MG63 (cell line): ENCODE results near the gene PTGDS. TPM values are rescaled to one million over a fixed set of nuclear protein-coding genes. Genes with fewer than 3 reads are reported as not detected.

Experiments
- DNase-seq: peaks from one replicate; pipeline ENCODE4 v3.0.0-alpha.2; 2020
- H3K27me3 ChIP-seq: fragments of 250-450 bp; sonication (Bioruptor Pico); 2 replicates; pipeline ENCODE4 v1.5.1; 2020; ENCODE audit warnings: mild to moderate bottlenecking, moderate library complexity
- H3K36me3 ChIP-seq: fragments of 250-450 bp; sonication (Bioruptor Pico); 2 replicates; pipeline ENCODE4 v1.5.1; 2020; ENCODE audit warnings: mild to moderate bottlenecking, moderate library complexity
- H3K4me3 ChIP-seq: fragments of 250-450 bp; sonication (Bioruptor Pico); 2 replicates; pipeline ENCODE4 v1.5.1; 2020; ENCODE audit warnings: mild to moderate bottlenecking, moderate library complexity
- H3K9me3 ChIP-seq: fragments of 250-450 bp; sonication (Bioruptor Pico); 2 replicates; pipeline ENCODE4 v1.5.1; 2020; ENCODE audit warnings: mild to moderate bottlenecking, moderate library complexity
- total RNA-seq: library from RNA; depleted of rRNA; stranded (reverse); fragments of >200 nt; shearing (Covaris generic); gene quantifications from 2 replicates; pipeline ENCODE4 v1.2.3, GENCODE V29; 2014; ENCODE audit warnings: low replicate concordance

Gene PTGDS
- total RNA-seq, 1 experiment from 2014 or later = not detected

DNA sequence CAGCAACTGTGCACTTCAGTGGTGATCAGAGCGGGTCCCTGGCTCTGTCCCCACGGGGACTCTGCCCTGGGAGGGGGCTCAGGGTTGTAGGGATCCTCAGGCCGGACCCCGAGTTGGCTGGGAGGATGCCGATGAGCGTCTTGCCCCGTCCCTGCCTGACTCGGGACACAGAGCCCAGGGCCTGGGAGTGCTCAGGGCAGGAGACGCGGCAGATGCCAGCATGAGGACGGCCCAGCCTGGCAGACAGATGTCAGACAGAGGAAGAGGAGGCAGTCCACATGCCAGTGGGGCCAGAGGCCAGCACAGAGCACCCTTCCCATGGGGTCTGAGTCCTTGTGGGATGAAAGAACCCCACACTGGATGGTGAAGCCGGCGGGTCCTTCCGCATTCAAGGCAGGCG is 14.0 kb upstream of the PTGDS start:
- no peak for DNase-seq
- Histone ChIP-seq H3K9me3 (no peaks in the 10 kb centered on the region), H3K4me3 (no peak overlapping the region), H3K36me3 (no peaks in the 10 kb centered on the region), H3K27me3 (no peaks in the 10 kb centered on the region)

DNA sequence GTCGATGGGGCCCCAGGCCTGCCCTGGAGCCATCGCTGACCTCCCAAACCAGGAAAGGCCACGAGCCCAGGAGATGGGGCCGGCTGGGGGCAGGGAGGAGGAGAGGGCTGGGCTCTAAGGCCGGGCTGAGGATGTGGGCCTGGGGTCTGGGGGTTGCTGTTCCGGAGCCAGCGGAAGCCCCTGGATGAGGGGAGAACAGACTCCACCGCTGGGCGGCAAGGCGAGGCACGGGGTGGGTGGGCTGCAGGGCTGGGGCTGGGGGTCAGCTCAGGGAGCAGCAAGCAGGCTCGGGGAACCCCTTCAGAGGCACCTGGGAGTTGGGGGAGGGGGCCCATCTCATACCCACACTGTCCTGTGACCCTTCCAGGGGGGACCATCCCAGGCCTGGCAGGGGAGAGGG is 13.6 kb upstream of the PTGDS start:
- Histone ChIP-seq H3K36me3 (no peaks in the 10 kb centered on the region), H3K4me3 (no peak overlapping the region), H3K27me3 (no peaks in the 10 kb centered on the region), H3K9me3 (no peaks in the 10 kb centered on the region)
- no peak for DNase-seq

DNA sequence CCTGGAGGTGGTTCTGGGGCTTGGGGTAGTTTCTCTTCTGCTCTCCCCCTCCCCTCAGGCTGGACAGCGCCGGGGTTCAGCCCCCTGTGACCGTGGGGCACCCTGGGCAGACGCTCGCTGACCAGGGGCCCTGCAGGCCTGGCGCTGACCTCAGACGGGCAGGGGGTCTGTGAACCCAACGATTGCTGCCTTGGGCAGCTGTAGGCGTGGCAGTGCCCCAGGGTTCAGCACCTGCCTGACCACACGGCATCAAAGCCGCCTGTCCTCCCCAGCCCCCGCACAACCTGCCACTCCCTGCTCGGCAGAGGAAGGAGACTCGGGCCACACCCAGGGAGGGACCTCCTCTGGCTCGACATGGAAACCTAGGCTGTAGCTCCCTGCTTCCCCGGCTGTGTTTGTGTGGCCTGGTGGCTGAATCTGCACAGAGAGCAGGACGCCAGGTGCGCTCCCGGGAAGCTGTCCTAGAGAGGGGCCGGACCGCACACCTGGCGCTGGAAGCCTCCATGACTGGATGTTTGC is 13.1 kb upstream of the PTGDS start:
- Histone ChIP-seq H3K27me3 (no peaks in the 10 kb centered on the region), H3K4me3 (no peak overlapping the region), H3K36me3 (no peaks in the 10 kb centered on the region), H3K9me3 (no peaks in the 10 kb centered on the region)
- DNase-seq = no peak

DNA sequence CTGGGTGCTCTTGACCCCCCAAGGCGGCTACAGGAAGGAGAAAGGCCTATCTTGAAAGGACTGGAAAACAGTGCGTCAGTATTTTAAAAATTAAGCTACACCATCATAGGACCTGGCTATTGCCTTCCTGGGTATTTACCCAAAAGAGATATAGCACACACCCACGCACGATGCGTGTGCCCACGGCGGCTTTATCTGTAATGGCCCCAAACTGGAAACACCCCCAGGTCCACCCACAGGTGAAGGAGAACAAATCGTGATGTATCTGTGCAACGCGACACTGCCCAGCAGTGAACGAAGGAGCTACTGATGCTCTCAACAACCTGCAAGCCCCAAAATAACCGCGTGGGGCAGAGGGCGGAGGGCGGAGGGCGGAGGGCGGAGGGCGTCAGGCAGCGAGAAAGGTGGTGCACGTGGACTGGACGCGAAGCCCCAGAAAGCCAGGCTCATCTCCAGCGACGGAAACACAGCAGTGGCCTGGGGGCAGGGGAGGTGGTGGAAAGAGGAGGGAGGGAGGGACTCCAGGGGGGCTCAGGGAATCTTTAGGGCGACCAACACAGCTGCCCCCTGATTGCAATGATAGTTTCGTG is 12.4 kb upstream of the PTGDS start:
- Histone ChIP-seq H3K4me3 (no peak overlapping the region), H3K36me3 (no peaks in the 10 kb centered on the region), H3K27me3 (no peaks in the 10 kb centered on the region), H3K9me3 (no peaks in the 10 kb centered on the region)
- no peak for DNase-seq

DNA sequence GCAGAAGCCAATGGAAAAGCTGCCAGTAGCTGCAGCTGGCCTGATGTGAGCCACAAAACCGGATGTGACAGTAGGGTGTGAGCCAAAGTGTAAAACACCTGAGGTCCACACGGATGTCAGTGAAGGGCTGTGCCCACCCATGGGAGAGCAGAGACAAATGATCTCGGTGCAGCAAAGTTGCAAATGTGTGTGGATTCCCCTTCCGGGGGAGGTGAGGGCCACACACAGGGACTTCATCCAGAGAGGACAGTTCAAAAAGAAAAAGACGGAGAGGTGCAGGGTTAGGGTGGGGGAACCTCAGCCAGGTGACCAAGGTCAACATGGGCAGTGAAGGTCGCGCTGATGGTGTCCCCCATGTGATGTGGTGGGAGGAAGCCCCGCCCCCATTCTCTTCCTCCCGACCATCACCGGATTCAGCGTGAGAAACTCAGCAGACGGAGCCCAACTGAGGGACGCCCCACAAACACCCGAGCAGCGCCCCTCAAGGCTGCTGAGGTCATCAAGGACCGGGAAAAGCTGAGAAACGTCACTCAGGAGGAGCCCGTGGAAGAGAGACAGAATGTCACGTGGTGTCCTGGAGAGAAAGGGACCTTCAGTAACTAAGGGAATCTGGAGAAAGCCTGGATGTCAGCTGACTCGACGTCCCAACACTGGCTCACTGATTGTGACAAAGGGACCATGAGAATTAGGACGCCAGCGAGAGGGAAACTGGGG is 11.4 kb upstream of the PTGDS start:
- DNase-seq = no peak
- no peaks in the 10 kb centered on the region for H3K27me3 ChIP-seq
- H3K9me3 ChIP-seq = no peaks in the 10 kb centered on the region
- H3K36me3 ChIP-seq = no peaks in the 10 kb centered on the region
- H3K4me3 ChIP-seq = no peak overlapping the region

DNA sequence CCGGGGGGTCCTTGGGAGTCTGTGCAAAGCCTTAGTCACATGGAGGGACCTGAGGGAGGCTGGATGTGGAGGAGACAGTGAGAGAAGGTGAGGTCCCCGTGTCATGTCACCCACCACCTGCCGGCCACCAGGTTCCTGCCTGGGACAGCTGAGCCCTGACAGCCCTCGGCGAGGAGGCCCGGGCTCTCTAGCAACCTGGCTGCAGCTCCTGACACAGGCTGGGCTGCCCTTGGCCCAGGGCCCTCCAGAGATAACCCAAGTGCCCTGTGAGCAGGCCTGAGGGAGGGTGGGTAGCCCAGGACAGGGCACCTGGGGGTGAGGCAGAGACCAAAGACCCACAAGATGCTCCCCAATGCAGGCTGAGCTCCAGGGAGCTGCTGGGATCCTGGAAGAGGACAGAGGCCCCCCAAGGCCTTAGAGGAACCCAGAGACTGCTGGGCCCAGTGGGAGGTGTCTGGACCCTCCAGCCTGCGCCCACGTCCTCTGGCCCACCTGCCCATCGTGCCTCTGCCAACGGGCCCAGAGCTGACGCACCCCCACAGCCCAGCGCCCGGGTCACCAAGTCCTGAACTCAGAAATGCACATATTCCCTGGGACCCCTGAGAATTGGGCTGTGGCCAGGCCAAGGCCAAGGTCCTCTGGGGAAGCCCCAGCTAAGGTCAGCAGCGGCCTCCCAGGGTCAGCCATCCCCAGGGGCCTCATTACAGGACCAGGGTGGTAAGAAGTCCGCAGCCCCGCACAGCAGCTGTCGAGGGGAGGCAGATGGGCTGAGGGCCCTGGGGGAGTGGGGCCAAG is 8.8 kb upstream of the PTGDS start:
- Histone ChIP-seq H3K36me3 (no peaks in the 10 kb centered on the region), H3K27me3 (no peaks in the 10 kb centered on the region), H3K9me3 (no peaks in the 10 kb centered on the region), H3K4me3 (no peak overlapping the region)
- DNase-seq = no peak

DNA sequence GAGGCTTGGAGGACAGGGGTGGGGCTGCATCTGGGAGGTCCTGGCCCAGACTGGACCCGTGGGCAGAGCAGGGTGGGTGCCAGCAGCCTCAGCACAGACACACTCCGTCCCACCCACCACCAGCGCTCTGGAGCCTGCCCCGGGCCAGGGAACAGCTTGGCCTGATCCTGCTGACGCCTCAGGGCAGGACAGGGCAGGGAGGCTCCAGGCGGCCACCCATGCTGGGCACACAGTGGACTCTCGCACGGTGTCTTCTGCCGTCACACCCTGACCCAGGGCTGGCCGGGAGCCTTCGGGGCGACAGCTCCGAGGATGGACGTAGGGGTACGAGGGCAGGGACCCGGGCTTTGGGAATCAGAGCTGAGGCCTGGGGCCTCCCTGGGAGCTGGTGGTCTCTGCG is 8.2 kb upstream of the PTGDS start:
- Histone ChIP-seq H3K4me3 (no peak overlapping the region), H3K36me3 (no peaks in the 10 kb centered on the region), H3K9me3 (no peaks in the 10 kb centered on the region), H3K27me3 (no peaks in the 10 kb centered on the region)
- no peak for DNase-seq

DNA sequence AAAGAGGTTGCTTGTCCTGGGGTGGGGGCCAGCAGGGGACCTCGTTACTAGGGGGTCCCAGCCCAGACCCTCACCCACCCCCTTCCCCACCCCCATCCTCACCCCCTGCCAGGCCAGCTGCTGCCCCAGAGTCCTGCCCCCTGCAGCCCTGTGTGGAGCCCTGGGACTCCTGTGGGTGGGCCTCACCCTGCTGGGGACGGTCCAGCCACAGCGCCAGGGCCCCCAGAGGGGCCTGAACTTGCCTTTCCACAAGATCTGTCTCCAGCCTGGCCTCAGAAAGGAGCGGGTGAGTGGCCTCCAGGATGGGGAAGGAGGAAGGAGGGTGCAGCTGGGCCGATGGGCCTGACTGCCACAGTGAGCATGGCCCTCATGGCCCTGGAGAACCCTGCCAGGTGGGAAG is 7.5 kb upstream of the PTGDS start:
- Histone ChIP-seq H3K4me3 (no peak overlapping the region), H3K36me3 (no peaks in the 10 kb centered on the region), H3K27me3 (no peaks in the 10 kb centered on the region), H3K9me3 (no peaks in the 10 kb centered on the region)
- no peak for DNase-seq

DNA sequence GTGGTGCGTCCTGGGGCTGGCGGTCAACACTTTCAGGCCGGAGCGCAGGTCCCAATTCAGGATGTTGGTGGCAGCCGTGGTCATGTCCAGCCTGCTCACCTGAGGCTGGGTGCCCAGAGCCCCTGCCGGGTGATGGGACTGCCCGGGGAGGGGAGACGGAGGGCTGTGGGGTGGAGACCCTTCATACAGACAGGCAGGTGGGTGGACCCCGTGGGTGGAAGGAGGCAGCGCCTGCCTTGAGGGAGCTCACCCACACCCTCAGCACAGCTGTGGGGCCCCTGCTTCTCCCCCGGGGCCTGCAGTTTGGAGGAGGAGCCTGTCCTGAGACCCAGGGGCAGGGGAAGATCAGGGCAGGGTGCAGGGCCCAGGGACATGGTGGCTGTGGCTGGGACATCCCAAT is 6.9 kb upstream of the PTGDS start:
- DNase-seq = no peak
- no peaks in the 10 kb centered on the region for H3K9me3 ChIP-seq
- no peaks in the 10 kb centered on the region for H3K27me3 ChIP-seq
- H3K36me3 ChIP-seq = no peaks in the 10 kb centered on the region
- no peak overlapping the region for H3K4me3 ChIP-seq

DNA sequence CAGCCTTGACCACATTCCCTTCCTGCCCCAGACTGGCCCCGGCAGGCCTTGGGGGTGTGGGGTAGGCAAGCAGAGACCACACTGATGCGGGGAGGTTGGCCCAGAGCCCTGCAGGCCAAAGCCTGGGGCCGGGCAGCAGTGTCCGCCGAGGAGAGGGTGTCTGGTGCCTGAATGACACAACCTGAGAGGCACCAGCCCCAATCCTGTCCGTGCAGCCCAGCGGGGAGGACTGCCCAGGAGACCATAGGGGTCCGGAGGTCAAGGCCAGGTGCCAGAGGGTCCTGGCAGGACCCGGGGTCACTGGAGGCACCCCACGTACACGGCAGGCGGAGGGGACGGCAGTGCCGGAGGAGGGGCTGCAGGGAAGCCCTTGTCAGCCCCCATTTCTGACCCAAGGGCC is 5.6 kb upstream of the PTGDS start:
- no peaks in the 10 kb centered on the region for H3K27me3 ChIP-seq
- no peaks in the 10 kb centered on the region for H3K9me3 ChIP-seq
- no peaks in the 10 kb centered on the region for H3K36me3 ChIP-seq
- no peak overlapping the region for H3K4me3 ChIP-seq
- no peak for DNase-seq

DNA sequence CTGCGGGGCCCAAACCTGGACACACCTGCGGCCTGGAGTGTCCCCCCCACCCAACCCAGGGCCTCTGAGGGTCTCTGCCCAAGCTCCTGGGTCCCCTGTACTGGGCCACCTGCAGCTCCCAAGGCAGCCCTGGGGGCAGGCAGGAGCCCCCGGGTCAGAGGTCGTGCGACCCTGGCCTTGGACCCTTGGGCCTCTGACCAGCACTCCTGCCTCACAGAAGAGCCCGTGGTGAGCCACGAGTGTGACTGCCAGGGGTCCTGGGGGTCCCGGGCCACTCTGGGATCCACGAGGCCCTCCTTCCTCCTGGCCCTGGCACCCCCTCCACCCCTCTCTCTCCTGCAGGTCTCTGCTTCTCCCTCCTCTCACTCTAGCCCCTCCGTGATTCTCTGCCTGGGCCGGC is 5.0 kb upstream of the PTGDS start:
- H3K4me3 ChIP-seq = no peak overlapping the region
- no peaks in the 10 kb centered on the region for H3K36me3 ChIP-seq
- DNase-seq = no peak
- H3K27me3 ChIP-seq = no peaks in the 10 kb centered on the region
- H3K9me3 ChIP-seq = no peaks in the 10 kb centered on the region

DNA sequence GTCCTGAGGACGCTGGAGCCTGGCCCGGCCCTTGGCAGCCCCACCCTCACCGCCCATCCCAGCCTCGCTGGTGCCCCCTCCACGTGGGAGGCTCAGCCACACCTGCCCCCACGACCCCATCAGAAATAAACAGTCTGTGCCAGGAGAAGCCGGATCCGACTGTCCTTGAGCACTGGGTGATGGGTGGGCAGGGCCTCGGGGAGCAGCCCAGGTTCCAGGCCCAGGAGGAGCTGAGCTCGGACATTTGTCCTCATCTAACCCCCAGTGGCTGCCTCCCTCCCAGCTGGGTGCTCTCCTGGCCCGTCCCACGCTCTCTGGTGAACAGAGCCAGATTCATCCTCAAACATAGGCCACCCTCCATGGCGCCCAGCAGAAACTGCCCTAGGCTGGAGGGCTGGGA is 4.6 kb upstream of the PTGDS start:
- no peak for DNase-seq
- no peak overlapping the region for H3K4me3 ChIP-seq
- no peaks in the 10 kb centered on the region for H3K27me3 ChIP-seq
- H3K9me3 ChIP-seq = no peaks in the 10 kb centered on the region
- no peaks in the 10 kb centered on the region for H3K36me3 ChIP-seq

DNA sequence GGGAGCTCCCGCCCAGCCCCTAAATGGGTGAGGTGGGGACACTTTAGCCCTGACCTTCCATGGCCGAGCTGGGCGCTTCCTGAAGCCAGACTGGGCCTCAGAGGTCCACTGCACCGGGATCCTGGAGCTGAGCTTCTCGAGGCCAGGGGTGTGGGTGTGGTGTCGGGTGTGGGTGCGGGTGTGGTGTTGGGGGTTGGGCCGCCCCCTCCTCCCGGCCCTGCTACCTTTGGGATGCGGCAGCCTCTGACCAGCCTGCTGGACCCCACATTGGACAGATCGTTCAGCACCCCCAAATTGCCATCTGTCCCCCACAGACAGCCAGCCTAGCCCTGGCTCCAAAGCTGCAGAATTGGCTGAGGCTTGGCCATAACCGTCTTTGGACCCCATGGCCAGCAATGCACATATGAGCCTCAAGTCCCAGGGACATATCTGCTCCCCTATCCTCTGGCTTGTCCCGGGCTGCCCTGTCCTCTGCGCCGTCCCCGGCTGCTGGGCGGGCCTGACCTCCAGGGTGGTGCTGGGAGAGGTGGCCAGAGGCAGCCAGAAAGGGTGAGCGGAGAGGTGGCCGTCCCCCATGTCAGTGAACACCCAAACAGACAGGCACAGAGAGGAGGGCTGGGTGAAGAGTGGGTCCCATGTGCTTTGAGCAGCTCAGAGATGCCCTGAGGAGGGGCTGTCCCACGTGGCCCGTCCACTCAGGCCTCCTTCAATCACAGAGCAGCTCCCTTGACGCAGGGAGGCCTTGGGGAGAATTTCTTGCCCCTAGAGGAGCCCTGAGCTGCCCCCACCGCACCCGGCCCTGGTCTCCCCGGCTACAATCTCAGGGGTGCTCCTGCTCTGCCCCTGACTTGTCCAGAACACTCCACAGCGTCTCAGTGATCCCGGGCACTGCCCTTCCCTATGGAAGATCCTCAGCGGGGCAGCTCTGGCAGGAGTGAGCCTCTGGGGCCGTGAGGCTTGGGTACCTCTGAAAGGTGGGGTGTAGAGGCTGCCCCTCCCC is 3.4 kb upstream of the PTGDS start:
- no peak overlapping the region for H3K4me3 ChIP-seq
- no peak for DNase-seq
- H3K36me3 ChIP-seq = no peaks in the 10 kb centered on the region
- no peaks in the 10 kb centered on the region for H3K27me3 ChIP-seq
- H3K9me3 ChIP-seq = no peaks in the 10 kb centered on the region

DNA sequence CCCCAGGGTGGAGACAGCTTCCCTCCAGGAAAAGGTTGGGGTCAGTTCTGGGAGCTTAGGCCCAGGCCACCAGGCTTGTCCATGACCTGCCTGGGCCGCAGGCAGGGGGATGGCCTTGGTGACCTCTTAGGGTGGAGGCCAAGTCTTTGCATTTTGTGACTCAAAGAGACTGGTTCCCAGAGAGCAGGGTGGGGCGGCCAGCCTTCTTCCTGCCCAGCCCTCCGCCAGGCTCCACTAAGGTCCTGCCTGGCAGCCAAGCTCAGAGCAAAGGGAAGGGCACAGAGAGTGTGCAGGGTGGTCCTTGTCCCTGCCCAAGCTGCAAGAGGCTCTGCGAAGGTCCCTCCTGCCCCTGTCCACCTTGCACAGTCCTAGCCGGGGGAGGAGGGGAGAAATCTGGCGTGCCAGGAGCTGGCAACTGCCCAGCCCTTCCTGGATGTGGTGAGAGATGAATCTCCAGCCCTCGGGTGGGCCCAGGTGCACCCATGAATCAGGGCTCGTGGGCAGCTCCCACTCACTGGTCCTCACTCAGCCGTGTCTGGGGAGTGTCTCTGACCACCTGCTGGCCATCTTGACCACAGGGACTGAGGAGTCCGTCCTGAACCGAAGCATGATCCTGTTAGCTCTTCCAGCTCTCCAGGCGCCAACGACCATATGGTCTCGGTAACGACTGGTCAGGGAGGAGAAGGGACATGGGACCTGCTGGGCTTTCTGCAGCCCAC is 2.3 kb upstream of the PTGDS start:
- DNase-seq = peak; percentile 51
- H3K27me3 ChIP-seq = no peaks in the 10 kb centered on the region
- no peak overlapping the region for H3K4me3 ChIP-seq
- H3K36me3 ChIP-seq = no peaks in the 10 kb centered on the region
- H3K9me3 ChIP-seq = no peaks in the 10 kb centered on the region

DNA sequence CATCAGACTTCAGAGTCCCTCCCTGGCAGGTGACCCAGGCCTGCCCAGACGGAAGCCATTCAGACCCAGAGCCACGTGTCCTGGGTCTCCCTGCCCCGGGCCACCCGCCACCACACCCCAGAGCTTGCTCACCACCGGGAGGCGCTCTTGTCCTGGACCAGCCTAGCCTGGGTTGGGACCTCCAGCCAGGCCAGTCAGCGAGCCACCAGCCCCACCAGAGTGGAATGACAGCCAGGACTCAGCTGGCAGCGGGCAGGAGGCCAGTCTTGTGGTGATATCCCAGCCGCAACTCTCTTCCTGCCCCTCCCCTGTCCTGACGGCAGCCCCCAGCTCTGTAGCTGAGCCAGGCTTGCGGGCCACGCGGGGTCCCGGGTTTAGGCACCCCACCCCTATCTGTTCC is 1.7 kb upstream of the PTGDS start:
- H3K4me3 ChIP-seq = no peak overlapping the region
- no peaks in the 10 kb centered on the region for H3K27me3 ChIP-seq
- H3K9me3 ChIP-seq = no peaks in the 10 kb centered on the region
- no peaks in the 10 kb centered on the region for H3K36me3 ChIP-seq
- DNase-seq = no peak

DNA sequence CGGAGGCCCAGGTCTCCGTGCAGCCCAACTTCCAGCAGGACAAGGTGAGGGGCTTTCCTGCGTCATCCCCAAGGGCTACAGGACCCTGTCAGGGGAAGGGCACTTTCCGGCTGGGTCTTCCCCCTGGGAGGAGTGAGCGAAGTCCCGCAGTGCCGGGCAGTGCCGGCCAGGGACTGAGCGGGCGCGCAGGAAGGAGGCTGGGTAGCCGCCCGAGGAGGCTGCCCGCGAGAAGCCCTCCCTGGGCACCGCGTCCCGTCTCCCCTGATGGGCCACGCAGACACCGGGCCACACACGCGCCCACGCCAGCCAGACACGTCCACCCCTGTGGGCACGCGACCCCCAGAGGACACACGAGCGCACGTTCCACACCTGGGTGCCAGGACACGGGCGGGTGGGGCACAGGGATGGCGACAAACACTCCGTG is 357 bp downstream of the PTGDS start:
- Histone ChIP-seq H3K36me3 (no peaks in the 10 kb centered on the region), H3K4me3 (no peak overlapping the region), H3K9me3 (no peaks in the 10 kb centered on the region), H3K27me3 (no peaks in the 10 kb centered on the region)
- no peak for DNase-seq
